GM23338 (cell line): ENCODE results near the gene FGF10. TPM values are rescaled to one million over a fixed set of nuclear protein-coding genes. Genes with fewer than 3 reads are reported as not detected.

ENCODE experiments used
- ATAC-seq: fragments of 200-7000 bp; cut with Tn5 transposase; 3 replicates; pipeline ENCODE4 v1.9.1; 2020
- DNase-seq: peaks from one replicate; pipeline ENCODE4 v3.0.0-alpha.2; 2015; ENCODE audit warnings: low spot score
- H2AFZ ChIP-seq: fragments of 200-600 bp; sonication (generic); 2 replicates; pipeline ENCODE4 v1.8.0; 2016; ENCODE audit warnings: antibody characterized with exemption, mild to moderate bottlenecking, moderate library complexity
- H3F3A ChIP-seq: fragments of 200-600 bp; sonication (generic); replicated peaks from 2 replicates; pipeline ENCODE4 v1.8.0; 2017; ENCODE audit warnings: antibody characterized with exemption, mixed run types, low read depth
- H3K27ac ChIP-seq: fragments of 200-600 bp; sonication (generic); 2 replicates; pipeline ENCODE4 v1.6.1; 2016; ENCODE audit warnings: low read depth
- H3K27me3 ChIP-seq: fragments of 200-600 bp; sonication (generic); 2 replicates; pipeline ENCODE4 v1.8.0; 2016; ENCODE audit warnings: mild to moderate bottlenecking, mixed run types, moderate library complexity; ENCODE audit not compliant: insufficient read depth
- H3K36me3 ChIP-seq: fragments of 200-600 bp; sonication (generic); 2 replicates; pipeline ENCODE4 v1.8.0; 2016; ENCODE audit warnings: mild to moderate bottlenecking; ENCODE audit not compliant: insufficient read depth
- H3K4me1 ChIP-seq: fragments of 200-600 bp; sonication (generic); 2 replicates; pipeline ENCODE4 v1.8.0; 2016; ENCODE audit warnings: mild to moderate bottlenecking, moderate library complexity; ENCODE audit not compliant: insufficient read depth
- H3K4me2 ChIP-seq: fragments of 200-600 bp; sonication (generic); 2 replicates; pipeline ENCODE4 v1.7.1; 2017; ENCODE audit warnings: mixed run types
- H3K4me3 ChIP-seq: fragments of 200-600 bp; sonication (generic); 2 replicates; pipeline ENCODE4 v1.6.1; 2016; ENCODE audit warnings: mixed run types
- H3K79me2 ChIP-seq: fragments of 200-600 bp; sonication (generic); replicated peaks from 2 replicates; pipeline ENCODE4 v1.8.0; 2017; ENCODE audit warnings: mild to moderate bottlenecking; ENCODE audit not compliant: insufficient read depth
- H3K9me2 ChIP-seq: fragments of 200-600 bp; sonication (generic); 2 replicates; pipeline ENCODE4 v1.8.0; 2017; ENCODE audit not compliant: insufficient read depth
- H4K20me1 ChIP-seq: fragments of 200-600 bp; sonication (generic); replicated peaks from 2 replicates; pipeline ENCODE4 v1.8.0; 2017; ENCODE audit warnings: mild to moderate bottlenecking; ENCODE audit not compliant: insufficient read depth
- H3K27ac Mint-ChIP-seq: 2 replicates; pipeline ENCODE4 v1.8.0; 2020; ENCODE audit warnings: inconsistent platforms, mild to moderate bottlenecking, moderate library complexity, mixed read lengths
- H3K27me3 Mint-ChIP-seq: 3 replicates; pipeline ENCODE4 v1.8.0; 2022; ENCODE audit warnings: low read depth, mild to moderate bottlenecking, moderate library complexity, mixed read lengths, inconsistent platforms; ENCODE audit not compliant: insufficient read depth, poor library complexity
- H3K36me3 Mint-ChIP-seq: 3 replicates; pipeline ENCODE4 v1.8.0; 2021; ENCODE audit warnings: low read depth, mild to moderate bottlenecking, inconsistent platforms, moderate library complexity, mixed read lengths
- H3K4me1 Mint-ChIP-seq: 3 replicates; pipeline ENCODE4 v1.8.0; 2020; ENCODE audit warnings: mild to moderate bottlenecking, inconsistent platforms, mixed read lengths
- H3K4me3 Mint-ChIP-seq: 3 replicates; pipeline ENCODE4 v1.8.0; 2021; ENCODE audit warnings: moderate library complexity, mild to moderate bottlenecking, inconsistent platforms, mixed read lengths
- H3K9me3 Mint-ChIP-seq: 3 replicates; pipeline ENCODE4 v1.8.0; 2020; ENCODE audit warnings: moderate library complexity, mild to moderate bottlenecking, inconsistent platforms, mixed read lengths
- EZH2 ChIP-seq: fragments of 200-600 bp; sonication (generic); IDR thresholded peaks from one replicate; pipeline ENCODE4 v1.8.0; 2017; ENCODE audit warnings: antibody characterized with exemption, mild to moderate bottlenecking, low read depth; ENCODE audit not compliant: unreplicated experiment
- EZH2phosphoT487 ChIP-seq: fragments of 200-600 bp; sonication (generic); IDR thresholded peaks from one replicate; pipeline ENCODE4 v1.8.1; 2018; ENCODE audit warnings: antibody characterized with exemption; ENCODE audit not compliant: unreplicated experiment
- JUNB ChIP-seq: IDR thresholded peaks from one replicate; pipeline ENCODE4 v1.6.1; 2016; ENCODE audit warnings: antibody characterized with exemption; ENCODE audit not compliant: unreplicated experiment
- NANOG ChIP-seq: IDR thresholded peaks from 2 replicates; pipeline ENCODE4 v1.6.1; 2016; ENCODE audit warnings: antibody characterized with exemption, borderline replicate concordance
- POLR2AphosphoS5 ChIP-seq: IDR thresholded peaks from 2 replicates; pipeline ENCODE4 v1.6.1; 2016; ENCODE audit warnings: antibody characterized with exemption, low read depth
- STAT1 ChIP-seq: IDR thresholded peaks from one replicate; pipeline ENCODE4 v1.6.1; 2016; ENCODE audit warnings: antibody characterized with exemption; ENCODE audit not compliant: unreplicated experiment
- ZNF114 ChIP-seq: fragments of 250-450 bp; sonication (Bioruptor Pico); IDR thresholded peaks from 2 replicates; pipeline ENCODE4 v1.5.0; 2020; ENCODE audit warnings: mild to moderate bottlenecking, moderate library complexity
- polyA plus RNA-seq: library from polyadenylated mRNA; unstranded; fragments of >200 nt; fragmentation: Nextera tagmentation; extraction: Ambion mirVana; gene quantifications from 2 replicates; pipeline ENCODE4 v1.2.1, GENCODE V29; 2016
- total RNA-seq: library from RNA; depleted of rRNA; stranded (reverse); fragments of >200 nt; shearing (Covaris generic); gene quantifications from 2 replicates; pipeline ENCODE4 v1.2.3, GENCODE V29; 2014
- TF ChIP-seq, protein P1 (sequence below), 2 experiments: fragments of 200-600 bp in 1 of 2; sonication (generic) in 1 of 2; conservative IDR thresholded peaks; 2 replicates each; pipeline versions ENCODE4 v1.5.1 to v1.6.1; 2016 to 2017; ENCODE audit warnings: antibody characterized with exemption in 2 of 2, low read depth in 2 of 2, mild to moderate bottlenecking in 2 of 2, moderate library complexity in 1 of 2
- TF ChIP-seq, protein P2 (sequence below): fragments of 250-450 bp; sonication (Bioruptor Pico); IDR thresholded peaks from 2 replicates; pipeline ENCODE4 v1.5.0; 2020; ENCODE audit warnings: mild to moderate bottlenecking, moderate library complexity
- TF ChIP-seq, protein P3 (sequence below): IDR thresholded peaks from 2 replicates; pipeline ENCODE4 v1.6.1; 2016; ENCODE audit warnings: antibody characterized with exemption
- TF ChIP-seq, protein P4 (sequence below): IDR thresholded peaks from one replicate; pipeline ENCODE4 v1.6.1; 2018; ENCODE audit warnings: antibody characterized with exemption; ENCODE audit not compliant: unreplicated experiment

The FGF10 gene
- total and polyA plus RNA-seq, 2 experiments from 2014 or later = 0.24 to 0.50 TPM

DNA sequence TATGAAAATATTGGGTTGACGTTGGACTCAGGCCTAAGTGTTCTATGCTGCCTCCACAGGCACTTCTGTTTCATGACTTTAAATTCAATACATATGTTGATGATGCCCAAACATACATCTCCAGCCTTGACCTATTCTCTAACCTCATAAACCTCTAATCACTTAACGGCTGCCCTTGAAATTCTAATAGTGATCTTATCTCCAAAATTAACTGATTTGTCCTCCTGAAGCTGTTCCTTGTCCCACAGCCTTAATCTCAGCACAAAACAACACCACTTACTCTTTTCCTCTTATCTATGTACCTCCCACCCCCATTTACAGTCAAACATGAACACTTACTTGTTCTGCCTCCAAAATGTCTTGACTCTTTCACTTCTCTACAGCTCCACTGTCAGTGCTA, 43.3 kb downstream of the FGF10 start:
- no peaks in the 10 kb centered on the region for H3K4me1 ChIP-seq
- no peaks in the 10 kb centered on the region for H3F3A ChIP-seq
- Mint-ChIP-seq H3K27ac (no peak overlapping the region; the same call in 1 of the 2 replicates), H3K27me3 (no peaks in the 10 kb centered on the region), H3K4me3 (no peak overlapping the region), H3K4me1 (peaks cover 3% of the 10 kb centered on the region; the same call in 1 of the 3 replicates), H3K36me3 (no peaks in the 10 kb centered on the region), H3K9me3 (no peaks in the 10 kb centered on the region)
- DNase-seq (peak; percentile 2), ATAC-seq (no peak)
- no peak overlapping the region for H2AFZ ChIP-seq
- no peaks in the 10 kb centered on the region for H4K20me1 ChIP-seq
- no peak overlapping the region for H3K4me2 ChIP-seq
- no peak overlapping the region for H3K4me3 ChIP-seq
- no peak overlapping the region for H3K27ac ChIP-seq
- no peaks in the 10 kb centered on the region for H3K27me3 ChIP-seq
- no peaks in the 10 kb centered on the region for H3K36me3 ChIP-seq
- no peaks in the 10 kb centered on the region for H3K9me2 ChIP-seq
- H3K79me2 ChIP-seq = no peaks in the 10 kb centered on the region
- TF ChIP-seq, protein P1, sequence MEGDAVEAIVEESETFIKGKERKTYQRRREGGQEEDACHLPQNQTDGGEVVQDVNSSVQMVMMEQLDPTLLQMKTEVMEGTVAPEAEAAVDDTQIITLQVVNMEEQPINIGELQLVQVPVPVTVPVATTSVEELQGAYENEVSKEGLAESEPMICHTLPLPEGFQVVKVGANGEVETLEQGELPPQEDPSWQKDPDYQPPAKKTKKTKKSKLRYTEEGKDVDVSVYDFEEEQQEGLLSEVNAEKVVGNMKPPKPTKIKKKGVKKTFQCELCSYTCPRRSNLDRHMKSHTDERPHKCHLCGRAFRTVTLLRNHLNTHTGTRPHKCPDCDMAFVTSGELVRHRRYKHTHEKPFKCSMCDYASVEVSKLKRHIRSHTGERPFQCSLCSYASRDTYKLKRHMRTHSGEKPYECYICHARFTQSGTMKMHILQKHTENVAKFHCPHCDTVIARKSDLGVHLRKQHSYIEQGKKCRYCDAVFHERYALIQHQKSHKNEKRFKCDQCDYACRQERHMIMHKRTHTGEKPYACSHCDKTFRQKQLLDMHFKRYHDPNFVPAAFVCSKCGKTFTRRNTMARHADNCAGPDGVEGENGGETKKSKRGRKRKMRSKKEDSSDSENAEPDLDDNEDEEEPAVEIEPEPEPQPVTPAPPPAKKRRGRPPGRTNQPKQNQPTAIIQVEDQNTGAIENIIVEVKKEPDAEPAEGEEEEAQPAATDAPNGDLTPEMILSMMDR (conservative IDR thresholded peaks at IDR 0.05; ENCODE audit: low read depth in 2 of 2) = no peak
- TF ChIP-seq ZNF114 (CRISPR knock-in tag) (no peak), EZH2 (no peak), NANOG (no peak), POLR2AphosphoS5 (no peak), STAT1 (no peak), JUNB (no peak), EZH2phosphoT487 (no peak)
- TF ChIP-seq, protein P2, sequence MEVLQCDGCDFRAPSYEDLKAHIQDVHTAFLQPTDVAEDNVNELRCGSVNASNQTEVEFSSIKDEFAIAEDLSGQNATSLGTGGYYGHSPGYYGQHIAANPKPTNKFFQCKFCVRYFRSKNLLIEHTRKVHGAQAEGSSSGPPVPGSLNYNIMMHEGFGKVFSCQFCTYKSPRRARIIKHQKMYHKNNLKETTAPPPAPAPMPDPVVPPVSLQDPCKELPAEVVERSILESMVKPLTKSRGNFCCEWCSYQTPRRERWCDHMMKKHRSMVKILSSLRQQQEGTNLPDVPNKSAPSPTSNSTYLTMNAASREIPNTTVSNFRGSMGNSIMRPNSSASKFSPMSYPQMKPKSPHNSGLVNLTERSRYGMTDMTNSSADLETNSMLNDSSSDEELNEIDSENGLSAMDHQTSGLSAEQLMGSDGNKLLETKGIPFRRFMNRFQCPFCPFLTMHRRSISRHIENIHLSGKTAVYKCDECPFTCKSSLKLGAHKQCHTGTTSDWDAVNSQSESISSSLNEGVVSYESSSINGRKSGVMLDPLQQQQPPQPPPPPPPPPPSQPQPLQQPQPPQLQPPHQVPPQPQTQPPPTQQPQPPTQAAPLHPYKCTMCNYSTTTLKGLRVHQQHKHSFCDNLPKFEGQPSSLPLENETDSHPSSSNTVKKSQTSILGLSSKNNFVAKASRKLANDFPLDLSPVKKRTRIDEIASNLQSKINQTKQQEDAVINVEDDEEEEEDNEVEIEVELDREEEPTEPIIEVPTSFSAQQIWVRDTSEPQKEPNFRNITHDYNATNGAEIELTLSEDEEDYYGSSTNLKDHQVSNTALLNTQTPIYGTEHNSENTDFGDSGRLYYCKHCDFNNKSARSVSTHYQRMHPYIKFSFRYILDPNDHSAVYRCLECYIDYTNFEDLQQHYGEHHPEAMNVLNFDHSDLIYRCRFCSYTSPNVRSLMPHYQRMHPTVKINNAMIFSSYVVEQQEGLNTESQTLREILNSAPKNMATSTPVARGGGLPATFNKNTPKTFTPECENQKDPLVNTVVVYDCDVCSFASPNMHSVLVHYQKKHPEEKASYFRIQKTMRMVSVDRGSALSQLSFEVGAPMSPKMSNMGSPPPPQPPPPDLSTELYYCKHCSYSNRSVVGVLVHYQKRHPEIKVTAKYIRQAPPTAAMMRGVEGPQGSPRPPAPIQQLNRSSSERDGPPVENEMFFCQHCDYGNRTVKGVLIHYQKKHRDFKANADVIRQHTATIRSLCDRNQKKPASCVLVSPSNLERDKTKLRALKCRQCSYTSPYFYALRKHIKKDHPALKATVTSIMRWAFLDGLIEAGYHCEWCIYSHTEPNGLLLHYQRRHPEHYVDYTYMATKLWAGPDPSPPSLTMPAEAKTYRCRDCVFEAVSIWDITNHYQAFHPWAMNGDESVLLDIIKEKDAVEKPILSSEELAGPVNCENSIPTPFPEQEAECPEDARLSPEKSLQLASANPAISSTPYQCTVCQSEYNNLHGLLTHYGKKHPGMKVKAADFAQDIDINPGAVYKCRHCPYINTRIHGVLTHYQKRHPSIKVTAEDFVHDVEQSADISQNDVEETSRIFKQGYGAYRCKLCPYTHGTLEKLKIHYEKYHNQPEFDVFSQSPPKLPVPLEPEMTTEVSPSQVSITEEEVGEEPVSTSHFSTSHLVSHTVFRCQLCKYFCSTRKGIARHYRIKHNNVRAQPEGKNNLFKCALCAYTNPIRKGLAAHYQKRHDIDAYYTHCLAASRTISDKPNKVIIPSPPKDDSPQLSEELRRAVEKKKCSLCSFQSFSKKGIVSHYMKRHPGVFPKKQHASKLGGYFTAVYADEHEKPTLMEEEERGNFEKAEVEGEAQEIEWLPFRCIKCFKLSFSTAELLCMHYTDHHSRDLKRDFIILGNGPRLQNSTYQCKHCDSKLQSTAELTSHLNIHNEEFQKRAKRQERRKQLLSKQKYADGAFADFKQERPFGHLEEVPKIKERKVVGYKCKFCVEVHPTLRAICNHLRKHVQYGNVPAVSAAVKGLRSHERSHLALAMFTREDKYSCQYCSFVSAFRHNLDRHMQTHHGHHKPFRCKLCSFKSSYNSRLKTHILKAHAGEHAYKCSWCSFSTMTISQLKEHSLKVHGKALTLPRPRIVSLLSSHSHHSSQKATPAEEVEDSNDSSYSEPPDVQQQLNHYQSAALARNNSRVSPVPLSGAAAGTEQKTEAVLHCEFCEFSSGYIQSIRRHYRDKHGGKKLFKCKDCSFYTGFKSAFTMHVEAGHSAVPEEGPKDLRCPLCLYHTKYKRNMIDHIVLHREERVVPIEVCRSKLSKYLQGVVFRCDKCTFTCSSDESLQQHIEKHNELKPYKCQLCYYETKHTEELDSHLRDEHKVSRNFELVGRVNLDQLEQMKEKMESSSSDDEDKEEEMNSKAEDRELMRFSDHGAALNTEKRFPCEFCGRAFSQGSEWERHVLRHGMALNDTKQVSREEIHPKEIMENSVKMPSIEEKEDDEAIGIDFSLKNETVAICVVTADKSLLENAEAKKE (CRISPR knock-in tag) = no peak
- TF ChIP-seq, protein P3, sequence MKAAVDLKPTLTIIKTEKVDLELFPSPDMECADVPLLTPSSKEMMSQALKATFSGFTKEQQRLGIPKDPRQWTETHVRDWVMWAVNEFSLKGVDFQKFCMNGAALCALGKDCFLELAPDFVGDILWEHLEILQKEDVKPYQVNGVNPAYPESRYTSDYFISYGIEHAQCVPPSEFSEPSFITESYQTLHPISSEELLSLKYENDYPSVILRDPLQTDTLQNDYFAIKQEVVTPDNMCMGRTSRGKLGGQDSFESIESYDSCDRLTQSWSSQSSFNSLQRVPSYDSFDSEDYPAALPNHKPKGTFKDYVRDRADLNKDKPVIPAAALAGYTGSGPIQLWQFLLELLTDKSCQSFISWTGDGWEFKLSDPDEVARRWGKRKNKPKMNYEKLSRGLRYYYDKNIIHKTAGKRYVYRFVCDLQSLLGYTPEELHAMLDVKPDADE = no peak
- TF ChIP-seq, protein P4, sequence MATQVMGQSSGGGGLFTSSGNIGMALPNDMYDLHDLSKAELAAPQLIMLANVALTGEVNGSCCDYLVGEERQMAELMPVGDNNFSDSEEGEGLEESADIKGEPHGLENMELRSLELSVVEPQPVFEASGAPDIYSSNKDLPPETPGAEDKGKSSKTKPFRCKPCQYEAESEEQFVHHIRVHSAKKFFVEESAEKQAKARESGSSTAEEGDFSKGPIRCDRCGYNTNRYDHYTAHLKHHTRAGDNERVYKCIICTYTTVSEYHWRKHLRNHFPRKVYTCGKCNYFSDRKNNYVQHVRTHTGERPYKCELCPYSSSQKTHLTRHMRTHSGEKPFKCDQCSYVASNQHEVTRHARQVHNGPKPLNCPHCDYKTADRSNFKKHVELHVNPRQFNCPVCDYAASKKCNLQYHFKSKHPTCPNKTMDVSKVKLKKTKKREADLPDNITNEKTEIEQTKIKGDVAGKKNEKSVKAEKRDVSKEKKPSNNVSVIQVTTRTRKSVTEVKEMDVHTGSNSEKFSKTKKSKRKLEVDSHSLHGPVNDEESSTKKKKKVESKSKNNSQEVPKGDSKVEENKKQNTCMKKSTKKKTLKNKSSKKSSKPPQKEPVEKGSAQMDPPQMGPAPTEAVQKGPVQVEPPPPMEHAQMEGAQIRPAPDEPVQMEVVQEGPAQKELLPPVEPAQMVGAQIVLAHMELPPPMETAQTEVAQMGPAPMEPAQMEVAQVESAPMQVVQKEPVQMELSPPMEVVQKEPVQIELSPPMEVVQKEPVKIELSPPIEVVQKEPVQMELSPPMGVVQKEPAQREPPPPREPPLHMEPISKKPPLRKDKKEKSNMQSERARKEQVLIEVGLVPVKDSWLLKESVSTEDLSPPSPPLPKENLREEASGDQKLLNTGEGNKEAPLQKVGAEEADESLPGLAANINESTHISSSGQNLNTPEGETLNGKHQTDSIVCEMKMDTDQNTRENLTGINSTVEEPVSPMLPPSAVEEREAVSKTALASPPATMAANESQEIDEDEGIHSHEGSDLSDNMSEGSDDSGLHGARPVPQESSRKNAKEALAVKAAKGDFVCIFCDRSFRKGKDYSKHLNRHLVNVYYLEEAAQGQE = no peak
